ENCODE measurements around the gene CREBBP.

Gene CREBBP

GRCh38 chr16:3785413-3785812, 95.1 kb downstream of the CREBBP start:
- H3K4me3 Mint-ChIP-seq: no peak overlapping the region
- peaks cover 46% of the 10 kb centered on the region for H3K36me3 Mint-ChIP-seq (ENCODE audit: low read depth)

DNA sequence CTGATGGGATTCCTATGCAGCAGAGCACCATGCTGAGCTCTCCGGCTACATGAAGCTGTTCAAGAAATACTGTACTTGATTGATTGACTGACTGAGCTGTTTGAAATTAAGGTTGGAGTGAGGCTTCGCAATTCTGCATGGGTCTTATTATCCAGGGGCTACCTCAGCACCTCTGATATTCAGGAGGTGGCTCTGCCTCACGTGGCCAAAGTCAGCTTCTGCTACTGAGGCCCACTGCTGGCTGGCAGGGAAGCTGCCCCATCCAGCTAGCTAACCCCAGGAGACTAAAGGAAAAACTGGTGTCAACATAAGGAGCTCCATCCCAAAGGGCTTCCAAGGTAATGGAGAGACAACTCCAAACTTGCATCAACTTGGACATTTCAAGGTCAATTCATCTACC, 97.0 kb downstream of the CREBBP start:
- no peak overlapping the region for H3K27ac Mint-ChIP-seq
- no peak overlapping the region for H3K4me3 Mint-ChIP-seq
- no peaks in the 10 kb centered on the region for H3K4me1 Mint-ChIP-seq
- peaks cover 42% of the 10 kb centered on the region for H3K36me3 Mint-ChIP-seq (ENCODE audit: low read depth)
- H3K27me3 Mint-ChIP-seq (ENCODE audit: low read depth): no peaks in the 10 kb centered on the region
- no peaks in the 10 kb centered on the region for H3K9me3 Mint-ChIP-seq
- no peak for TF ChIP-seq CTCF (IDR thresholded peaks at IDR 0.05; ENCODE audit: unreplicated experiment in 3 of 3)

More at GRCh38 chr16:3785413-3785812, 95.1 kb downstream of the CREBBP start:
- H3K9me3 Mint-ChIP-seq: no peaks in the 10 kb centered on the region
- H3K4me1 Mint-ChIP-seq: no peaks in the 10 kb centered on the region
- no peak overlapping the region for H3K27ac Mint-ChIP-seq
- TF ChIP-seq CTCF (IDR thresholded peaks at IDR 0.05; ENCODE audit: unreplicated experiment in 3 of 3): no peak
- H3K27me3 Mint-ChIP-seq (ENCODE audit: low read depth): no peaks in the 10 kb centered on the region

DNA sequence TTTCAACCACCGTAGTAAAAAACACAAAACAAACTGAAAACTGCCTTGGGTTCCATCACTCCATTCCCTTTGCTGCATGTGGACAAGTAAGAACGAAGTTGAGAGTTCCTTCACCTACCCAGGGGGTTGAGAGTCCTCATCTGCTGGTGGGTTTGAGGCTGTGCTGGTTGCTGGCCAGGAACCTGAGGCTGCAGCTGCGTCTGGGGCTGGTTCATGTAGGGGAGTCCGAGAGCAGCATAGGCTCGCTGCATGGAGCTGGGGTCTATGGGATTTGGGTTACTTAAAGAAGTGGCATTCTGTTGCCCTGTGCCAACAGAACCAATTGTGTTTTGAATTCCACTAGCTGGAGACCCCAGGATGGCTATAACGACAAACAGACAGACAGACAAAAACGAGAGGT, 97.9 kb downstream of the CREBBP start:
- Mint-ChIP-seq H3K27me3 (ENCODE audit: low read depth) (no peaks in the 10 kb centered on the region), H3K36me3 (ENCODE audit: low read depth) (peaks cover 48% of the 10 kb centered on the region), H3K9me3 (no peaks in the 10 kb centered on the region), H3K4me1 (no peaks in the 10 kb centered on the region), H3K4me3 (no peak overlapping the region), H3K27ac (no peak overlapping the region)
- no peak for TF ChIP-seq CTCF (IDR thresholded peaks at IDR 0.05; ENCODE audit: unreplicated experiment in 3 of 3)

GRCh38 chr16:3781421-3781820, 99.1 kb downstream of the CREBBP start:
- Mint-ChIP-seq H3K27me3 (ENCODE audit: low read depth) (no peaks in the 10 kb centered on the region), H3K9me3 (no peaks in the 10 kb centered on the region), H3K36me3 (ENCODE audit: low read depth) (peaks cover 55% of the 10 kb centered on the region)

DNA sequence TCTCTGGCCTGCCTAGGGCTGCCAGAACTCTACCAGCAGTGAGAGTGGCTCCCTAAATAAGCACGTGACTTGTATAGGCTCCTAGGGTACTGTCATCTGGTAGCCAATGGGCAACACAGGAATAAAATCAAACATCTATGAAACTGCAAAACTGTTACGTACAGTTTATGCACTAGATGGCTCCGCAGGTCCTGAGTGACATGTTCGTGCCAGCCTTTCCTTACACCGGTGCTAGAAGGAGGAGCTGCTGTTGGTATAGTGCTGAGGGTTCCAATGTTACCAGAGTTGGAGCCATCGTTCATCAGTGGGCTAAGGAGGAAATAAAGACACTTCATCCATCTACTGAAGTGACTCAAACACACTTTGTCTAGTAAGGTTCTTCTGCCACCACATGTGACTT, 99.9 kb downstream of the CREBBP start:
- peaks cover 59% of the 10 kb centered on the region for H3K36me3 Mint-ChIP-seq (ENCODE audit: low read depth)
- no peaks in the 10 kb centered on the region for H3K27me3 Mint-ChIP-seq (ENCODE audit: low read depth)
- H3K27ac Mint-ChIP-seq: no peak overlapping the region
- no peaks in the 10 kb centered on the region for H3K4me1 Mint-ChIP-seq
- H3K4me3 Mint-ChIP-seq: no peak overlapping the region
- peak in 1 of 3 experiments; percentile 23 for TF ChIP-seq CTCF (IDR thresholded peaks at IDR 0.05; ENCODE audit: unreplicated experiment in 3 of 3)
- H3K9me3 Mint-ChIP-seq: no peaks in the 10 kb centered on the region

More at GRCh38 chr16:3781421-3781820, 99.1 kb downstream of the CREBBP start:
- Mint-ChIP-seq H3K4me1 (no peaks in the 10 kb centered on the region), H3K4me3 (no peak overlapping the region), H3K27ac (no peak overlapping the region)
- no peak for TF ChIP-seq CTCF (IDR thresholded peaks at IDR 0.05; ENCODE audit: unreplicated experiment in 3 of 3)

DNA sequence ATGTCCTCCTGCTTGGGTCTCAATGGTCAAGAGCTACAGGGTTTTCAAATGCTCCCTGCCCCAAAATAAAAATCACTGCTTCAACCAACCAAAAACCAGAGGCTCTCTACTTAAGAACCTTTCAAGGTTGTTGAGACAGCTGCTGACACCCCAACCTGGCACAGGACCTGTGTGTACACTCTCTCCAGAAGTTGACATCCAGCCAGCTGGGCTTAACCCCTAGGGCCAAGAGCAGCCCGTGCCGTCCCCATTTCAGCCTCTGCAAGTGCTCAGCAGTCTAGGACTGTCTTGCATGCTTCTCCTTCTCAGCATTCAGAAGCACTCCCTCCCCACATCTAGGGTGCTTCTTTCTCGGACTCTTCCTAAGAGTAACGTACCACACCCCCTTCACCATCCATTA, 104.2 kb downstream of the CREBBP start:
- Mint-ChIP-seq H3K27me3 (ENCODE audit: low read depth) (no peaks in the 10 kb centered on the region), H3K4me3 (no peak overlapping the region), H3K9me3 (no peaks in the 10 kb centered on the region), H3K27ac (no peak overlapping the region), H3K36me3 (ENCODE audit: low read depth) (peaks cover 79% of the 10 kb centered on the region), H3K4me1 (peaks cover 4% of the 10 kb centered on the region)
- no peak for TF ChIP-seq CTCF (IDR thresholded peaks at IDR 0.05; ENCODE audit: unreplicated experiment in 3 of 3)
